Stimulated activated CD4-positive, alpha-beta T cell treated with anti-CD3 and anti-CD28 coated beads, TNF-alpha, amount 100 ng/mL, for 48 hours (primary cell): Measurements from ENCODE around the gene SLC4A9.

Experiments
- DNase-seq, 3 donors: peaks; one replicate each; pipeline ENCODE4 v3.0.0-alpha.2; 2020; ENCODE audit warnings: low read depth in 3 of 3

Gene SLC4A9, protein sequence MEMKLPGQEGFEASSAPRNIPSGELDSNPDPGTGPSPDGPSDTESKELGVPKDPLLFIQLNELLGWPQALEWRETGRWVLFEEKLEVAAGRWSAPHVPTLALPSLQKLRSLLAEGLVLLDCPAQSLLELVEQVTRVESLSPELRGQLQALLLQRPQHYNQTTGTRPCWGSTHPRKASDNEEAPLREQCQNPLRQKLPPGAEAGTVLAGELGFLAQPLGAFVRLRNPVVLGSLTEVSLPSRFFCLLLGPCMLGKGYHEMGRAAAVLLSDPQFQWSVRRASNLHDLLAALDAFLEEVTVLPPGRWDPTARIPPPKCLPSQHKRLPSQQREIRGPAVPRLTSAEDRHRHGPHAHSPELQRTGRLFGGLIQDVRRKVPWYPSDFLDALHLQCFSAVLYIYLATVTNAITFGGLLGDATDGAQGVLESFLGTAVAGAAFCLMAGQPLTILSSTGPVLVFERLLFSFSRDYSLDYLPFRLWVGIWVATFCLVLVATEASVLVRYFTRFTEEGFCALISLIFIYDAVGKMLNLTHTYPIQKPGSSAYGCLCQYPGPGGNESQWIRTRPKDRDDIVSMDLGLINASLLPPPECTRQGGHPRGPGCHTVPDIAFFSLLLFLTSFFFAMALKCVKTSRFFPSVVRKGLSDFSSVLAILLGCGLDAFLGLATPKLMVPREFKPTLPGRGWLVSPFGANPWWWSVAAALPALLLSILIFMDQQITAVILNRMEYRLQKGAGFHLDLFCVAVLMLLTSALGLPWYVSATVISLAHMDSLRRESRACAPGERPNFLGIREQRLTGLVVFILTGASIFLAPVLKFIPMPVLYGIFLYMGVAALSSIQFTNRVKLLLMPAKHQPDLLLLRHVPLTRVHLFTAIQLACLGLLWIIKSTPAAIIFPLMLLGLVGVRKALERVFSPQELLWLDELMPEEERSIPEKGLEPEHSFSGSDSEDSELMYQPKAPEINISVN

DNA sequence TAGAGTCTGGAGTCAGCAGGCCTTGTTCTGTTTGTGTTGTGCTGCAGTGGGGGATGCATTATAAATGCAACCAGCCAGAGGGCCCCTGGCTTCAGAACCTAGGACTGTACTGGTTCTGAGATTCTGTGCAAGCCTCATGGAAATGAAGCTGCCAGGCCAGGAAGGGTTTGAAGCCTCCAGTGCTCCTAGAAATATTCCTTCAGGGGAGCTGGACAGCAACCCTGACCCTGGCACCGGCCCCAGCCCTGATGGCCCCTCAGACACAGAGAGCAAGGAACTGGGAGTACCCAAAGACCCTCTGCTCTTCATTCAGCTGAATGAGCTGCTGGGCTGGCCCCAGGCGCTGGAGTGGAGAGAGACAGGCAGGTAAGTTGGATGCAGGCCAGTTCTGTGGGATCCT, at the start of gene SLC4A9:
Gene SLC4A9, plus strand, starts transcription at position 94 of the 400 bp plus-strand sequence. Its CDS starts 43 bp downstream, at position 137.
- DNase-seq: no peak

DNA sequence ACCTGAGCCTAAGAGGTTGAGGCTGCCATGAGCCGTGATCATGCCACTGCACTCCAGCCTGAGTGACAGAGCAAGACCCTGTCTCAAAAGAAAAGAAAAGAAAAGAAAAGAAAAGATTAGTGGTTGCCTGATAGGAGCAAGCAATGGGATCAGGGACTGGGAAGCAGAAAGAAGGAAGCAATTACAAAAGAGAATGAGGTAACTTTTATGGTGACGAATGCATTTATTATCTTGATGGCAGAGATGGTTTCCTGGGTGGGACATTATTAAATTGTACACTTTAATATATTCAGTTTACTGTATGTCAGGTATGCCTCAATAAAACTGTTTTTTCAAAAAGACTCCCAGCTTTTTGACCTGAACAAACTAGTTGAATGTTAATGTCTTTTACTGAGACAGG, 49.6 kb upstream of the SLC4A9 start:
- no peak for DNase-seq

DNA sequence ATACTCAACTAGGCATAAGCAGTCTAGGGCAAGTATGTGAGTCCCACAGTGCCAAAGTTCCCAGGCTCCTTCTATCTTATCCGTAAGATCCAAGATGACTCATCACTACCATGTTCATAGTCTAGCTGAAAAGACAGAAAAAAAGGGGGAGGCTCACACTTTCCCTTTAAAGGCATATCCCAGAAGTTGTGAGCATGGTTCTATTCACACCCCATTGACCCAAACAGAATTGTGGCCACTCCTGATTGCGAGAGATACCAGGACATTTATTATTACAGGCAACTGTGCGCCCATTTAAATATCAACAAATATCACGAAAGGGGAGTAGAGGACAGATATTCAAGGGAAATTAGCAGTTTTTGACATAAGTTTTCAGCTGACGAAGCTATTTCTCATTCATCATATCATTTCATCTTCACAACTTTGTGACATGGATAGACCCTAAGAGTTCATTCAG, 49.0 kb upstream of the SLC4A9 start:
- no peak for DNase-seq

- no peak for DNase-seq
Observed at GRCh38 chr5:140312067-140312790, 47.8 kb upstream of the SLC4A9 start.

- DNase-seq: no peak
Observed at GRCh38 chr5:140312791-140313189, 47.2 kb upstream of the SLC4A9 start.

DNA sequence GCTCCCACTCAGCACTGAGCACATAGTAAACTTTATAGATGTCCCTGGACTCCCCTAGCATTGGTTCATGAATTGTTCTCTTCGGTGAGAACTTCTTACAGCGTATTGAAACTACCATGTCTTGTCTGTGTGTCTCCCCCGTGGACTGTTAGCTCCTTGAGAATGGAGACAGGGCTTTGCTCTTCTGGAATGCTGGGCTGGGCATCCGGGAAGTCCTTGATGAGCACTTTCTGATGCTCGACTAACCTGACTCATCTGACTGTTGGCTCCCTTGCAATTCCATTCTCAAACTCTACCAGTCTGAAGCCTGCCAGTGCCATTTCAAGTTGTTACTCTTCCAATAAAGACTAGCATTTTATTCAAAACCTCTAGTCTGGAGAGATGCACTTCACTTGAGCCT, 42.1 kb upstream of the SLC4A9 start:
- no peak for DNase-seq

DNA sequence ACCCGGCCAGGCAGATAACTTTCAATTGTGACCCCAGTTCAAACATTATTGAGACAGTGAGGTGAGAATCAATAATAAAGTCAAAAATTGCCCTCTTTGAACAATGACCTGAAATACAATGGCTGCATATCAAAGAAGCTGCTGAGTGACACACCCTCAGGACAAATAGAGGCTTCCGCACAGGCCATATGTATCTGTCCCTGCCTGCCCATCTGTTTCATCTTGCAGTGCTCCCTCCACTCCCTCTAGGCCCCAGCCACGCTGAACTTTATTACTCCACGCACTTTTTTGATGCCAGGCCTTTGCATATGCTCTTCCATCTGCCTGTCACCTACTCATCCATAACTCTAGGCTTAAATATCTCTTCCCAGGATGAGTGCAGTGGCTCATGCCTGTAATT, 41.2 kb upstream of the SLC4A9 start:
- no peak for DNase-seq

GRCh38 chr5:140319833-140320232, 40.2 kb upstream of the SLC4A9 start:
- no peak for DNase-seq

GRCh38 chr5:140321796-140322195, 38.2 kb upstream of the SLC4A9 start:
- DNase-seq: no peak

DNA sequence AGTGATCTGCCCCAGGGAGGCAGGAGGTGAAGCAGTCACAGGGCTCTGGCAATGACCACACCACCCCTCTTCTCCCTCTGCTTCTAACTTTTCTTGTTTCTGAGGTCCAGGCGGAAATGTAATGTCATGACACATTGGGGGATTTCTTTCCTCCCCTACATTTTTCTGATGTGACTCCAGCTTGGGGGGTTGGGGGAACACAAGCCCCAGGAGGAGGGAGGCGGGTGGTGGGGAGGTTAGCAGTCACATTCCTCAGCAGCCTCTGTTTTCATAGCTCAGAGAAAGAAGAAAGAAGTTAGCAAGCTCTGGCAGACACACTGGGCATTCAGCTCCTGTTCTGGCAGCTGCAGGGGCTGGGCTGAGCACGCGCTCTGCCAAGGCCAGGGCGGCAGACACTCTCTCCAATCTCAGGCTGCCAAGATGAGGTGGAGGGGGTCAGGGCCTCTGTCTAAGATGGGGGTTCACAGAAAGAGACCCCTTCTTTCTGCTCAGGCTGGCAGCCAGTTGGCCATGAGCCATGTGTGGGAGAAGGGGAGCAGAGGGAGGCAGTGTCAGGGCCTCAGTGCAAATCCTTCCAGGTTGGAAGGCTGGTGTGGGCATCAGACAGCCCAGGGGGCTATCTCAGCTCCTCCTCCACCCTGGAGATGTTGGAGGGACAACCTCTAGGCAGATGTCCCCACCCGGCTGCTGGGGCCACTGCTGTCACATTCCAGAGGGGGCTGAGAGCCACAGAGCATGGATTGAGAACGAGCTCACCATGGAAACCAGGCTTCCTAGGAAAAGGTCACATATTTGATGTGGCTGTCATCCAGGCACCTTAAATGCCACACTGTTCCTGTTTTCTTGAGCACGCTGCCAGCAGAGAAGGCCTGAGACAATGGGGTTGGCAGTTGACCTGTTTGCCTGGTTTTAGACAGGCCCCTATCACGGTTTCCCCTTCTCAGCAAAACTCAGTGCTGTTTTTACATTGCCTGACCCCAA, 37.0 kb upstream of the SLC4A9 start:
- DNase-seq: no peak

DNA sequence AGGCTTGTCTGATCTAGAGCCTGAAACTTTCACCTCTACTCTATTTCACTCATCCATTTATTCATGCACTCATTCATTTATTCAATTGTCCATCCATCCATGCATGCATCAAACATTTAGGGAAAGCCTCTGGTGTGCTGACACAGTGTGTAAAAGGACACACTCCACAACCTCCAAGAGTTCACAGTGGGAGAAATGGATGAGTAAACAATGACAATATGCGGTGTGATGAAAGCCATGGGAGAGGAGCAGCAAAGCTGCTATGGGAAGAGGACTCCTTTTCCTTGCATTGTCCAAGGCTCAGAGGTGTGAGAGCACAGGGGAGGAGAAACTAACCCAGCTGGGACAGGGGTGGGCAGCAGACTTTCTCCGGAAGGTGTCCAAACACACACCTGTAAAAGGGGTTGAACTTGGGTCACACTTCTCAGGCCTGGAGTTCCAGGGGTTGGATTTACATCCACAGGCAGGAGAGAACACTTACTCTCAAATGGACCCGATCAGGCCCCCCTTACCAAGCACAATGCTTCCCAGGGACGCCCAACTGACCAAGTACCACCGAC, 35.9 kb upstream of the SLC4A9 start:
- DNase-seq: no peak

- no peak for DNase-seq
Observed at GRCh38 chr5:140324617-140325241, 35.3 kb upstream of the SLC4A9 start.

DNA sequence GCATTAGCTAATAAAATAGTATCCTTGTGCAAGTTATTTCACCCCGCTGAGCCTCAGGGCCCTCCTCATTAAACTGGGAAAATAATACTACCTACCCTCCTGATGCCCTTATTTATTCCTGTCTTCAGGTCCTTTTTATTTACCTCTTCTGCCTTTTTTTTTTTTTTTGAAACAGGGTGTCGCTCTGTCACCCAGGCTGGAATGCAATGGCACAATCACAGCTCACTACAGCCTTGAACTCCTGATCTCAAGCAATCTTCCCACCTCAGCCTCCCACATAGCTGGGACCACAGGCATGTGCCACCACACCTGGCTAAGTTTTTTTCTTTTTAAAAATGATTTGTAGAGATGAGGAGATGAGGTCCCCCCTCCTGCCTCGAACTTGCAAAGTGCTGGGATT, 34.5 kb upstream of the SLC4A9 start:
- no peak for DNase-seq

DNA sequence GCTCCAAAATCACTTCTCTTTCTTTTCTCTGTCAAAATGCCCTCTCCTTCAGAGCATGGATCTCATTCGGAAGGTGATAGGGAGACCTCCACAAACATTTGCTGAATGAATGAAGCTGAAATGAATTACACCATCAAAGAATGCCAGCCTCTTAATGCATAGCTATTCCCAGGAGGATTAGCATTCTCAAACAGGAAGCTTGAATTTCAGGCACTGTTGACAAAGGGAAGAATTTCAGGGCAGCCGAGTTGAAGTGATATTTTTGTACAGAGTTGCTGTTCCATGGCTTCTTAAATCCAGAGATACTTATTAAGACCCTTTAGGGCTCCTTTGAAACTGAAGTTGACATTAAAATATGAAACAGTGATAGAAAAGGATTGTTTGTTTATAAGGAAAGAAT, 32.4 kb upstream of the SLC4A9 start:
- no peak for DNase-seq

DNA sequence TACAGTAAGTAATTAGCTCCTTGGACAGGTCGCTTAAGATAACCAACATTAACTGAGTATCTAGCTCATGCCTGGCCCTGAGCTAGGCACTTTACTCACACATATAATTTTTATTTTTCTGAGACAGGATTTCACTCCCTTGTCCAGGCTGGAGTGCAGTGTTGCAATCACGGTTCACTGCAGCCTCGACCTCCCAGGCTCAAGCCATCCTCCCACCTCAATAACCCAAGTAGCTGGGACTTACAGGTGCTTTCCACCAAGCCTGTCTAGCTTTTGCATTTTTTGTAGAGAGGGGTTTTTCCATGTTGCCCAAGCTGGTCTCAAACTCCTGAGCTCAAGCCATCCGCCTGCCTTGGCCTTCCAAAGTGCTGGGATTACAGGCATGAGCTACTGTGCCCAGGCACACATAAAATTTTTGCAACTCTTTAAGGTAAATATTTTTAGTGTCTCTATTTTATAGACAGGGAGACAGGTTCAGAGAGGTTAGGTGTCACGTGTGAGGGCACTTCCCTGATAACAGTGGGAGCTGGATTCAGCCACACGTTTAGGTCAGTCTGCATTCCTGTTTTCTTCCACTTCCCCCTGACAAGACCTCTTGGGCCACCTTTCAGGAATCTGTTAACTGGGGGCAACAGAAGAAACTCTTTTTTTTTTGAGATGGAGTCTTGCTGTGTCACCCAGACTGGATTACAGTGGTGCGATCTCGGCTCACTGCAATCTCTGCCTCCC, 31.8 kb upstream of the SLC4A9 start:
- DNase-seq: no peak

DNA sequence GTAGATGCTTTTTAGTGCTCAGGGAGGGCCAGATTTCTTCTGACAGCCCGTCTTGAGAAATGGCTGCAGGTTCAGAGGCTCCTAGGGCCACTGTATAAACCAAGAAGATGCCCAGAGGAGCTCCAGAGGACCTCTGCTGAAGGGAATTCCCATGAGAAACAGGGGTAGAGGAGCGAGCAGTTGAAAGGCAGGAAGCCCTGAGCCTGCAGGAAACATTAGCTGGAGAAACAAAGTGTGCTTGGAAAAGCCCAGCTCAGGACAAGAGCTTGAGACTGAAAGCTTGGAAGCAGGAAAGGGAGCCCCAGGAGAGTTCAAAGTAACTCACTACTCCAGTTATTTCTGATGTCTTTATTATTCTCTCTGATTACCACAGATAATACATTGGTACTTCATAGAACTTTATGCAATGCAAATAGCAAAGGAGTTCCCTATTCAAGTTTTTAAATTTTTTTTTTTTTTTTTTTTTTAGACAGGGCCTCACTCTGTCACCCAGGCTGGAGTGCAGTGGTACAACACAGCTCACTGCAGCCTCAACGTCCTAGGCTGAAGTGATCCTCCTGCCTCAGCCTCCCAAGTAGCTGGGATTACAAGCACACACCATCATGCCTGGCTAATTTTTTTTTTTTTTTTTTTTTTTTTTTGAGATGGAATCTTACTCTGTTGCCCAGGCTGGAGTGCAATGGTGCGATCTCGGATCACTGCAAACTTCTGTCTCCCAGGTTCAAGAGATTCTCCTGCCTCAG, 30.1 kb upstream of the SLC4A9 start:
- DNase-seq: no peak

GRCh38 chr5:140331638-140332037, 28.4 kb upstream of the SLC4A9 start:
- no peak for DNase-seq

DNA sequence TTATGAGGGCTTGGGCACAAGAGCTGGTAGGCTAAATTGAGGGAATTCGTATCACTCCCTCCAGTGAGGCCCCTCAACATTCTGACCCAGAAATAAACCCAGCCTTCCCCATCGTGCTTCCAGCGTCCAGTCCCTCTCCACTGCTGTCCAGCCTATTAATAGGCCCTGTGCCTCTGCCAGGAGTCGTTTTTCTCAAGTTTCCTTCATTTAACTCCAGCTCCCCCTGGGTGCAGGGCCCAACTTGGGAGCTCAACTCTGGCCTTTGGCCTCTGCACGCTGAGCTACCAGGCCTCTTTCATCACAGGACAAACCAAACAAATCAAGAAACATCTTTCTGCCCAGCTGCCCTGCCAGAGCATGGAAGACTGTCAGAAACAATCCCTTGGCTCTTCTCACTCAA, 23.6 kb upstream of the SLC4A9 start:
- no peak for DNase-seq

- no peak for DNase-seq
Observed at GRCh38 chr5:140337880-140338279, 22.1 kb upstream of the SLC4A9 start.
